ENCODE results near the gene ACTL6A. TPM values are rescaled to one million over a fixed set of nuclear protein-coding genes. Genes with fewer than 3 reads are reported as not detected.

The ACTL6A gene
- total RNA-seq, 2 donors from 2014 or later, result 59.9 to 67.4 TPM

DNA sequence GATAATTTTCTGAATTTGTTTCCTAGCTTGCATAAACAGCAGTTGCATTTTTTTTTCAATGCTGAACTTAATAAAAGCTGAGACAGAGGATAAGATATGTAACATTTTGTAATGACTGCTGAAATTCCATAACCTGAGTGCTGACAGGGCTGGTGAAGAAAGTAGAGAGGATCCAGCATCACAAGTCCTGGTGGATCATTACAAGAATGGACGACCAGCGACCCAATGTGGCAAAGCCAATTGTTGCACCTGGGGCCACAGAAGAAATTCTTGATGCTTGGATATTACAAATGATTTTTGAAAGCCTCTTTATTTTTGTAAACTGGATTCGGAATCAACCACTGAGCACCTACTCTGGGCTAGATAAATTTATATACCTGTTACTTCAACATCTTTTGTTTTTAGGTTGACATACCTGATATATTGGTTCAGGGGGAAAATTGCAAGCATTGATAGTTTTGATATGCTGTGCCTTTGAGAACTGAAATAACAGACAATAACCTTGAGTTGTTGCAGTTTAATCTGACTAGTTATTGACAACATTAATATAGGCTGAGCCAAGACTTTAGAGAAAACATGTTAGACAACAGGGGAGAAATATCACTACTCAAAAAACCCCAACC, 3.9 kb upstream of the ACTL6A start:
- peak; percentile 90 for DNase-seq
- H3K4me3 ChIP-seq (ENCODE audit: low read length), result no peak overlapping the region

DNA sequence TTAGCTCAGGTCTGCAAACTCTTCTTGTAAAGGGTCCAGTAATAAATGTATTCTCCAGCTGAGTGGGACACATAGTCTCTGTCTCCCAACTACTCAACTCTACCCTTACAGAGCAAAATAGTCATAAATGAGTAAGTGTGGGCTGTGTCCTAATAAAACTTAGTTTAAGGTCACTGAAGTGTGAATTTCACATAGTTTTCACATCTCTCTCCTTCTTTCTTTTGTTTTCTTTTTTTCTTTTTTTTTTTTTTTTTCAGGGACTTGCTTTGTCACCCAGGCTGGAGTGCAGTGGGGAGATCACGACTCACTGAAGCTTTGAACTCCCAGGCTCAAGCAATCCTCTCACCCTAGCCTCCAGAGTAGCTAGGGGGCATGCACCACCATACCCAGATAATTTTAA, 1.9 kb upstream of the ACTL6A start:
- Histone ChIP-seq H3K27ac (ENCODE audit: low read depth, low read length) (no peak overlapping the region), H3K9ac (ENCODE audit: extremely low read depth, low read length, poor library complexity, severe bottlenecking) (no peak overlapping the region), H3K36me3 (ENCODE audit: control insufficient read depth, insufficient read depth, low read length) (no peaks in the 10 kb centered on the region), H3K4me3 (ENCODE audit: low read length) (no peak overlapping the region), H3K9me3 (ENCODE audit: control insufficient read depth, low read length) (no peaks in the 10 kb centered on the region), H3K4me1 (ENCODE audit: control insufficient read depth, insufficient read depth, low read length) (no peaks in the 10 kb centered on the region), H3K27me3 (ENCODE audit: control insufficient read depth, insufficient read depth, low read length, poor library complexity, severe bottlenecking) (no peaks in the 10 kb centered on the region)
- Mint-ChIP-seq H3K4me3 (no peak overlapping the region), H3K9me3 (no peaks in the 10 kb centered on the region), H3K36me3 (ENCODE audit: low read depth) (no peaks in the 10 kb centered on the region), H3K27me3 (ENCODE audit: insufficient read depth) (no peaks in the 10 kb centered on the region), H3K27ac (no peak overlapping the region), H3K4me1 (peaks cover 7% of the 10 kb centered on the region)
- TF ChIP-seq, protein P1, sequence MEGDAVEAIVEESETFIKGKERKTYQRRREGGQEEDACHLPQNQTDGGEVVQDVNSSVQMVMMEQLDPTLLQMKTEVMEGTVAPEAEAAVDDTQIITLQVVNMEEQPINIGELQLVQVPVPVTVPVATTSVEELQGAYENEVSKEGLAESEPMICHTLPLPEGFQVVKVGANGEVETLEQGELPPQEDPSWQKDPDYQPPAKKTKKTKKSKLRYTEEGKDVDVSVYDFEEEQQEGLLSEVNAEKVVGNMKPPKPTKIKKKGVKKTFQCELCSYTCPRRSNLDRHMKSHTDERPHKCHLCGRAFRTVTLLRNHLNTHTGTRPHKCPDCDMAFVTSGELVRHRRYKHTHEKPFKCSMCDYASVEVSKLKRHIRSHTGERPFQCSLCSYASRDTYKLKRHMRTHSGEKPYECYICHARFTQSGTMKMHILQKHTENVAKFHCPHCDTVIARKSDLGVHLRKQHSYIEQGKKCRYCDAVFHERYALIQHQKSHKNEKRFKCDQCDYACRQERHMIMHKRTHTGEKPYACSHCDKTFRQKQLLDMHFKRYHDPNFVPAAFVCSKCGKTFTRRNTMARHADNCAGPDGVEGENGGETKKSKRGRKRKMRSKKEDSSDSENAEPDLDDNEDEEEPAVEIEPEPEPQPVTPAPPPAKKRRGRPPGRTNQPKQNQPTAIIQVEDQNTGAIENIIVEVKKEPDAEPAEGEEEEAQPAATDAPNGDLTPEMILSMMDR (conservative IDR thresholded peaks at IDR 0.05), result no peak
- DNase-seq, result no peak
- WGBS, 2 experiments (ENCODE audit: insufficient coverage in 1 of 2, insufficient read length in 1 of 2), result 83% methylated on average over 1 of the region's 1 CpG; no CpG with 5 or more reads in 1 of the 2 experiments

More for the DNA sequence above, 3.9 kb upstream of the ACTL6A start:
- Mint-ChIP-seq H3K36me3 (ENCODE audit: low read depth) (no peaks in the 10 kb centered on the region), H3K27ac (no peak overlapping the region), H3K9me3 (no peaks in the 10 kb centered on the region), H3K4me1 (peaks cover 4% of the 10 kb centered on the region), H3K4me3 (no peak overlapping the region), H3K27me3 (ENCODE audit: insufficient read depth) (no peaks in the 10 kb centered on the region)
- H3K36me3 ChIP-seq (ENCODE audit: control insufficient read depth, insufficient read depth, low read length), result no peaks in the 10 kb centered on the region
- no peak overlapping the region for H3K9ac ChIP-seq (ENCODE audit: extremely low read depth, low read length, poor library complexity, severe bottlenecking)
- H3K27ac ChIP-seq (ENCODE audit: low read depth, low read length), result no peak overlapping the region
- WGBS, 2 experiments (ENCODE audit: insufficient coverage in 1 of 2, insufficient read length in 1 of 2), result 0 to 4% methylated on average over 2 to 3 of the region's 3 CpGs
- TF ChIP-seq, protein P1 (conservative IDR thresholded peaks at IDR 0.05), result peak; percentile 96
- no peaks in the 10 kb centered on the region for H3K27me3 ChIP-seq (ENCODE audit: control insufficient read depth, insufficient read depth, low read length, poor library complexity, severe bottlenecking)
- H3K4me1 ChIP-seq (ENCODE audit: control insufficient read depth, insufficient read depth, low read length), result no peaks in the 10 kb centered on the region
- no peaks in the 10 kb centered on the region for H3K9me3 ChIP-seq (ENCODE audit: control insufficient read depth, low read length)

DNA sequence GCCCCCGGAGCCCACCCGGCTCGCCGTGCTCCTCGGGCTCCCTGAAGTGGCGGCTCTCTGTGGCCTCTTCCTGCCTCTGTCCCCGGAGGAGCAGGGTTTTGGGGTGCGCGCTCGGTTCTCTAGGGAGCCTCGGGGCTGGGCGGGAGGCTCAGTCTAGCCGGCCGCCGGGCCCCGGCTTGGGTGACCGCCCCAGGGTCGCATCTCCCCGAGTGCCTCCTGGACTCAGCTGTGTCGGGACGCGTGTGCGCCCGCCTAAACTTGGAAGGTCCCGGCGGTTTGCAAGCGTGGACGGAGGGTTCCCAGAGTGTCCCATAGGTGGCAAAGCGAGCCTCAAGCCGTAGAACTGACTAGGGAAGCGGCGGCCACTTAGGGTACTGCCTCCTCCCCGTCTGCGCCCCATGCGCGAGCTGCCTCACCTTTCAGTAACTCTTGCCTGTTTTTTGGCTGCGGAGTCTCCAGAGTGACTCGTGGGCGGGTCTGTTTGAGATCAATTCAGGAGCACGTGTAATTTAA, 601 bp downstream of the ACTL6A start:
- Histone ChIP-seq H3K9me3 (ENCODE audit: control insufficient read depth, low read length) (no peaks in the 10 kb centered on the region), H3K27me3 (ENCODE audit: control insufficient read depth, insufficient read depth, low read length, poor library complexity, severe bottlenecking) (no peaks in the 10 kb centered on the region), H3K27ac (ENCODE audit: low read depth, low read length) (peak overlapping the region; percentile 98), H3K36me3 (ENCODE audit: control insufficient read depth, insufficient read depth, low read length) (no peaks in the 10 kb centered on the region), H3K4me1 (ENCODE audit: control insufficient read depth, insufficient read depth, low read length) (no peaks in the 10 kb centered on the region), H3K9ac (ENCODE audit: extremely low read depth, low read length, poor library complexity, severe bottlenecking) (peak overlapping the region; percentile 72), H3K4me3 (ENCODE audit: low read length) (peak overlapping the region; percentile 90)
- Mint-ChIP-seq H3K9me3 (no peaks in the 10 kb centered on the region), H3K4me3 (peak overlapping the region; percentile 93), H3K27me3 (ENCODE audit: insufficient read depth) (no peaks in the 10 kb centered on the region), H3K4me1 (peaks cover 7% of the 10 kb centered on the region), H3K36me3 (ENCODE audit: low read depth) (no peaks in the 10 kb centered on the region), H3K27ac (peak overlapping the region; percentile 91)
- TF ChIP-seq, protein P1 (conservative IDR thresholded peaks at IDR 0.05), result peak; percentile 77
- WGBS, 2 experiments (ENCODE audit: insufficient coverage in 1 of 2, insufficient read length in 1 of 2), result 0% methylated on average over 19 to 40 of the region's 40 CpGs
- peak; percentile 87 for DNase-seq

Measured in endodermal cell (in vitro differentiated cells).